ENCODE data around the gene SEC61B.

DNA sequence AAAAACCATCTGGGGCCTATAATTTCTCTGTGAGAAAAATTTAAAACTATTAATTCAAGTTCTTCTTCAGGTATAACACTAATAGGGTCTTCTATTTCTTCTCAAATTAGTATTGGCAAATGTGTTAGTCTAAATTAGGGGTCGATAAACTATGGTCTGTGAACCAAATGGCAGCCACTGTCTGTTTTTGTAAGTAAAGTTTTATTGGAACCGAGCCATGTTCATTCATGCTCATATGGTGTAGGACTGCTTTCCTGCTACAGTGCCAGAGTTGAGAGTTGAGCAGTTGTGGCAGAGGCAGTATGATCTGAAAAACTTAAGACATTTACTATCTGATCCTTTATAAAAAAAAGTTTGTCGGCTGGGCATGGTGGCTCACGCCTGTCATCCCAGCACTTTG is 29.1 kb downstream of the SEC61B start:
- no peak for TF ChIP-seq JUN (CRISPR knock-in tag; IDR thresholded peaks at IDR 0.05)
- TF ChIP-seq GTF2I (CRISPR knock-in tag; conservative IDR thresholded peaks at IDR 0.05): no peak
- TF ChIP-seq NR2C2 (CRISPR knock-in tag; IDR thresholded peaks at IDR 0.05): no peak
- TF ChIP-seq CREB1 (CRISPR knock-in tag; IDR thresholded peaks at IDR 0.05): no peak
- TF ChIP-seq, protein P1, sequence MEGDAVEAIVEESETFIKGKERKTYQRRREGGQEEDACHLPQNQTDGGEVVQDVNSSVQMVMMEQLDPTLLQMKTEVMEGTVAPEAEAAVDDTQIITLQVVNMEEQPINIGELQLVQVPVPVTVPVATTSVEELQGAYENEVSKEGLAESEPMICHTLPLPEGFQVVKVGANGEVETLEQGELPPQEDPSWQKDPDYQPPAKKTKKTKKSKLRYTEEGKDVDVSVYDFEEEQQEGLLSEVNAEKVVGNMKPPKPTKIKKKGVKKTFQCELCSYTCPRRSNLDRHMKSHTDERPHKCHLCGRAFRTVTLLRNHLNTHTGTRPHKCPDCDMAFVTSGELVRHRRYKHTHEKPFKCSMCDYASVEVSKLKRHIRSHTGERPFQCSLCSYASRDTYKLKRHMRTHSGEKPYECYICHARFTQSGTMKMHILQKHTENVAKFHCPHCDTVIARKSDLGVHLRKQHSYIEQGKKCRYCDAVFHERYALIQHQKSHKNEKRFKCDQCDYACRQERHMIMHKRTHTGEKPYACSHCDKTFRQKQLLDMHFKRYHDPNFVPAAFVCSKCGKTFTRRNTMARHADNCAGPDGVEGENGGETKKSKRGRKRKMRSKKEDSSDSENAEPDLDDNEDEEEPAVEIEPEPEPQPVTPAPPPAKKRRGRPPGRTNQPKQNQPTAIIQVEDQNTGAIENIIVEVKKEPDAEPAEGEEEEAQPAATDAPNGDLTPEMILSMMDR (IDR thresholded peaks at IDR 0.05): no peak

All from WTC11 (cell line).